Panc1 (cell line): Measurements from ENCODE around the gene ARID5B.

Experiments
- POLR2AphosphoS5 ChIP-seq: IDR thresholded peaks from 2 replicates; pipeline ENCODE4 v1.6.1; 2012; ENCODE audit warnings: mild to moderate bottlenecking, low read depth, low read length, moderate library complexity
- SIN3A ChIP-seq: IDR thresholded peaks from 2 replicates; pipeline ENCODE4 v1.6.1; 2012; ENCODE audit warnings: low read depth, mild to moderate bottlenecking, low read length, moderate library complexity, borderline replicate concordance; ENCODE audit not compliant: insufficient read depth
- TF ChIP-seq, protein P1 (sequence below): fragments of 450-650 bp; IDR thresholded peaks from 2 replicates; pipeline ENCODE4 v1.5.1; 2017; ENCODE audit warnings: mild to moderate bottlenecking

DNA sequence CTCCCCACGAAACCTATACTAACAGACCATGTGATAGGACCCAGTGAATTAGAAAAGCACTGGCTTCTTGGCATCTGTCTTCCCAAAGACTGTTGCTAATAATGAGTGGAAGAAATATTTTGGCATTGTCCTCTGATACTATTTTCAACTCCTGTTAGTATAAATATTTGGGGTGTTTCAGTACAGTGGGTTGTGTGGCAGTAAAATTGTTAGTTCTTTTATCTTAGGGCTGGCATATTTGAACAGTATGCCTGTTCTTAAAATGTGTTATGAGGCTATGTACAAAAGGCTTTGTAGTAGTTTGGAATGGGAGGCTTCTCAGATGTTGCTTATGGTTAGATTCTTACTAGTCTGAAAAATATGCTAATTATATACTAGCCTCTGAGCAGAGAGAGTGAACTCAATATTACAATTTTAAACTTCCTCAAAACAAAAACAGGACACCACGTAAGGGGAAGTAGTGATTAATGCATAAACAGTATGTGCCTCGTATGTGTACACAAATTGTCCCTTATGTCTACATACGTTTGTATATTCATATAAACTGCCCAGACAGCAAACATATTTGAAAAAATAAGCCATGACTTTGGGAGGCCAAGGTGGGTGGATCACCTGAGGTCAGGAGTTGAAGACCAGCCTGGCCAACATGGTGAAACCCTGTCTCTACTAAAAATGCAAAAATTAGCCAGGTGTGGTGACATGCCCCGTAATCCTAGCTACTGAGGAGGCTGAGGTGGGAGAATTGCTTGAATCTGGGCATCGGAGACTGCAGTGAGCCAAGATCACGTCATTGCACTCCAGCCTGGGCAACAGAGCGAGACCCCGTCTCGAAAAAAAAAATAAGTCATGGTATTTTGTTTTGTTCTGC lies 115.4 kb downstream of the ARID5B start:
- TF ChIP-seq, protein P1, sequence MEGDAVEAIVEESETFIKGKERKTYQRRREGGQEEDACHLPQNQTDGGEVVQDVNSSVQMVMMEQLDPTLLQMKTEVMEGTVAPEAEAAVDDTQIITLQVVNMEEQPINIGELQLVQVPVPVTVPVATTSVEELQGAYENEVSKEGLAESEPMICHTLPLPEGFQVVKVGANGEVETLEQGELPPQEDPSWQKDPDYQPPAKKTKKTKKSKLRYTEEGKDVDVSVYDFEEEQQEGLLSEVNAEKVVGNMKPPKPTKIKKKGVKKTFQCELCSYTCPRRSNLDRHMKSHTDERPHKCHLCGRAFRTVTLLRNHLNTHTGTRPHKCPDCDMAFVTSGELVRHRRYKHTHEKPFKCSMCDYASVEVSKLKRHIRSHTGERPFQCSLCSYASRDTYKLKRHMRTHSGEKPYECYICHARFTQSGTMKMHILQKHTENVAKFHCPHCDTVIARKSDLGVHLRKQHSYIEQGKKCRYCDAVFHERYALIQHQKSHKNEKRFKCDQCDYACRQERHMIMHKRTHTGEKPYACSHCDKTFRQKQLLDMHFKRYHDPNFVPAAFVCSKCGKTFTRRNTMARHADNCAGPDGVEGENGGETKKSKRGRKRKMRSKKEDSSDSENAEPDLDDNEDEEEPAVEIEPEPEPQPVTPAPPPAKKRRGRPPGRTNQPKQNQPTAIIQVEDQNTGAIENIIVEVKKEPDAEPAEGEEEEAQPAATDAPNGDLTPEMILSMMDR: no peak
- TF ChIP-seq POLR2AphosphoS5 (no peak), SIN3A (no peak)
